GM12875 (cell line): ENCODE measurements around the gene NTSR2.

Experiments
- H3K4me3 ChIP-seq: one replicate; pipeline ENCODE4 v1.5.1; 2011; ENCODE audit warnings: low read depth, low read length, control low read depth
- TF ChIP-seq, protein P1 (sequence below): IDR thresholded peaks from 2 replicates; pipeline ENCODE4 v1.5.1; 2011; ENCODE audit warnings: low read depth, mild to moderate bottlenecking, control low read depth, inconsistent platforms, low read length, moderate library complexity, borderline replicate concordance; ENCODE audit not compliant: insufficient read depth

The NTSR2 gene

GRCh38 chr2:11610624-11611242 is 59.3 kb downstream of the NTSR2 start:
- TF ChIP-seq, protein P1, sequence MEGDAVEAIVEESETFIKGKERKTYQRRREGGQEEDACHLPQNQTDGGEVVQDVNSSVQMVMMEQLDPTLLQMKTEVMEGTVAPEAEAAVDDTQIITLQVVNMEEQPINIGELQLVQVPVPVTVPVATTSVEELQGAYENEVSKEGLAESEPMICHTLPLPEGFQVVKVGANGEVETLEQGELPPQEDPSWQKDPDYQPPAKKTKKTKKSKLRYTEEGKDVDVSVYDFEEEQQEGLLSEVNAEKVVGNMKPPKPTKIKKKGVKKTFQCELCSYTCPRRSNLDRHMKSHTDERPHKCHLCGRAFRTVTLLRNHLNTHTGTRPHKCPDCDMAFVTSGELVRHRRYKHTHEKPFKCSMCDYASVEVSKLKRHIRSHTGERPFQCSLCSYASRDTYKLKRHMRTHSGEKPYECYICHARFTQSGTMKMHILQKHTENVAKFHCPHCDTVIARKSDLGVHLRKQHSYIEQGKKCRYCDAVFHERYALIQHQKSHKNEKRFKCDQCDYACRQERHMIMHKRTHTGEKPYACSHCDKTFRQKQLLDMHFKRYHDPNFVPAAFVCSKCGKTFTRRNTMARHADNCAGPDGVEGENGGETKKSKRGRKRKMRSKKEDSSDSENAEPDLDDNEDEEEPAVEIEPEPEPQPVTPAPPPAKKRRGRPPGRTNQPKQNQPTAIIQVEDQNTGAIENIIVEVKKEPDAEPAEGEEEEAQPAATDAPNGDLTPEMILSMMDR: no peak
- no peak overlapping the region for H3K4me3 ChIP-seq
